SW480 (cell line): ENCODE results near the gene SNHG17.

Experiments used
- DNase-seq: peaks from one replicate; pipeline ENCODE4 v3.0.0-alpha.2; 2016; ENCODE audit warnings: low spot score

The SNHG17 gene

DNA sequence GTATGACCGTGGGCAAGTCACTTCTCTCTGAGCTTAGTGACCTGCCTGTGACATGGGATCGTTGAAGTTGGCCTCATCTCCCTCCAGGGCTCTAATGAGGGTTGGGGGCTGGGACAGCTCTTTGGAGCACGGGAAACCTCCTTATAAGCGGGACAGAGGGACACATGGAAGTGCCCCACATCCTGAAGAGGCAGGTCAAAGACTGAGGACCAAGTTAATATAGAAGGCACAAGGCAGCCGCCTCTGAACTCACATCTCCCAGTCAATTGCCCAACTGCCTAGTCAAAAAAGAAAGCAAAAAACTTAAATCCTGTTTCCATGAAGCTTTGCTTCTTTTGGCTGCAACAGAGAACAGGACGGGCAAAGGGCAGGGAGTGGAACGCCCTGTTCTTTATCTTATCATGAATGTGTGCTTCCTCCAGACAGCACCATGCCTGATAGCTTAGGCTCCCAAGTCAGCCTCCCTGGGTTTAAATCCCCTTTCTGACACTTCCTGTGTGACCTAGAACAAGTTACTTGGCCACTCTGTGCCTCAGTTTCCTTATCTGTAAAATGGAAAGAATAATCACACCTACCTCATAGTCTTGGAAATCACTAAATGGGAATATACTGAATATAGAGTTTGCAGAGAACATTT, 61.8 kb downstream of the SNHG17 start:
- DNase-seq, result no peak

DNA sequence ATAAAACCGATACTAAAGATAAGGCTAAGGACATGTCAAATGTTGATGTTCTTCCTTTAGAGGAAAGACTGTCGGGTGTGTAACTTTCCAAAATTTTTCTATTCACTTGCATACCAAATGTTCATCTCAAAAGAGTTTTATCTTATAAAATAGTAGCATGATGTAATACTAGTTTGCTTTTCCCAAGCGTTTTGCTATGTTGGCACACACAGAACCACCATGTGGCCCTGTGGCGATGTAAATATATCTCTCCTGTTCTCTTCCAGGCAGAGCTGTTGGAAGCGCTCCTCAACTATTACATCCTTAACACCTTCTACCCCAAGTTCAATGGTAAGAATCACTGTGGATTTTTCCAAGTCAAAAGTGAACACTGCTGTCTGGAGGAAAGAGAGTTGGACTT, 62.3 kb downstream of the SNHG17 start:
- no peak for DNase-seq
